Measurements from ENCODE around the gene NUP42.

- TF ChIP-seq CTCF (IDR thresholded peaks at IDR 0.05; ENCODE audit: insufficient read depth, low read depth, low read length) (no peak), EZH2 (IDR thresholded peaks at IDR 0.05; ENCODE audit: insufficient read depth, low read length) (no peak)
Observed at GRCh38 chr7:23214423-23214822, 32.6 kb downstream of the NUP42 start.
